Neural cell (in vitro differentiated cells): ENCODE data around the gene KRTAP4-7. TPM values are rescaled to one million over a fixed set of nuclear protein-coding genes. Genes with fewer than 3 reads are reported as not detected.
"Not testable (repeated sequence)": the region's sequence is repeated elsewhere in the genome, so short reads cannot be mapped to it uniquely, and the experiment has no call there.

Experiments
- H2AFZ ChIP-seq: fragments of 200-600, 300-800 bp; sonication (generic), shearing (Covaris generic); 2 replicates; pipeline ENCODE4 v1.6.0; 2014; ENCODE audit warnings: low read depth, mild to moderate bottlenecking, antibody characterized with exemption, low read length, moderate library complexity
- H3F3A ChIP-seq: fragments of 200-600 bp; shearing (Covaris generic); 2 replicates; pipeline ENCODE4 v1.6.1; 2016; ENCODE audit warnings: mild to moderate bottlenecking, moderate library complexity, mixed read lengths, antibody characterized with exemption, low read length; ENCODE audit not compliant: insufficient read depth, poor library complexity, severe bottlenecking
- H3K27ac ChIP-seq: fragments of 200-600, 300-800 bp; sonication (generic), shearing (Covaris generic); 2 replicates; pipeline ENCODE4 v1.5.1; 2014; ENCODE audit warnings: mild to moderate bottlenecking, low read length, moderate library complexity
- H3K27me3 ChIP-seq: fragments of 300-800, 200-600 bp; sonication (generic), shearing (Covaris generic); 2 replicates; pipeline ENCODE4 v1.6.0; 2014; ENCODE audit warnings: mild to moderate bottlenecking, low read depth, low read length, moderate library complexity; ENCODE audit not compliant: insufficient read depth
- H3K36me3 ChIP-seq: fragments of 300-800, 200-600 bp; sonication (generic), shearing (Covaris generic); 2 replicates; pipeline ENCODE4 v1.5.1; 2014; ENCODE audit warnings: mild to moderate bottlenecking, antibody characterized with exemption, low read length, moderate library complexity; ENCODE audit not compliant: insufficient read depth
- H3K4me2 ChIP-seq: fragments of 300-800, 200-600 bp; sonication (generic), shearing (Covaris generic); 2 replicates; pipeline ENCODE4 v1.6.0; 2014; ENCODE audit warnings: mild to moderate bottlenecking, low read length
- H3K4me3 ChIP-seq: fragments of 300-800, 200-600 bp; sonication (generic), shearing (Covaris generic); 2 replicates; pipeline ENCODE4 v1.5.1; 2014; ENCODE audit warnings: mild to moderate bottlenecking, low read length, moderate library complexity
- H3K79me2 ChIP-seq: fragments of 200-600 bp; shearing (Covaris generic); replicated peaks from 2 replicates; pipeline ENCODE4 v1.6.0; 2014; ENCODE audit warnings: mild to moderate bottlenecking, low read length, moderate library complexity; ENCODE audit not compliant: insufficient read depth
- H3K9ac ChIP-seq: fragments of 300-800, 200-600 bp; sonication (generic), shearing (Covaris generic); 2 replicates; pipeline ENCODE4 v1.6.1; 2016; ENCODE audit warnings: mild to moderate bottlenecking, low read length, mixed read lengths
- H3K9me2 ChIP-seq: fragments of 200-600 bp; shearing (Covaris generic); 2 replicates; pipeline ENCODE4 v1.6.1; 2016; ENCODE audit warnings: mild to moderate bottlenecking, low read length, mixed read lengths; ENCODE audit not compliant: insufficient read depth
- H3K9me3 ChIP-seq: fragments of 200-600, 300-800 bp; sonication (generic), shearing (Covaris generic); 2 replicates; pipeline ENCODE4 v1.6.1; 2016; ENCODE audit warnings: mild to moderate bottlenecking, mixed run types, low read length, moderate library complexity, mixed read lengths
- H4K20me1 ChIP-seq: fragments of 200-600 bp; shearing (Covaris generic); 2 replicates; pipeline ENCODE4 v1.6.1; 2016; ENCODE audit warnings: mild to moderate bottlenecking, mixed run types; ENCODE audit not compliant: insufficient read depth
- EP300 ChIP-seq: fragments of 450-650 bp; conservative IDR thresholded peaks from 2 replicates; pipeline ENCODE4 v1.6.1; 2014; ENCODE audit warnings: antibody characterized with exemption, mild to moderate bottlenecking, moderate library complexity; ENCODE audit not compliant: poor library complexity, severe bottlenecking
- EZH2 ChIP-seq: fragments of 200-600, 300-800 bp; shearing (Covaris generic), sonication (generic); IDR thresholded peaks from 2 replicates; pipeline ENCODE4 v1.6.1; 2014; ENCODE audit warnings: antibody characterized with exemption, low read length, borderline replicate concordance, mild to moderate bottlenecking; ENCODE audit not compliant: insufficient read depth, poor library complexity, severe bottlenecking
- POLR2AphosphoS5 ChIP-seq: IDR thresholded peaks from 2 replicates; pipeline ENCODE4 v1.6.1; 2012
- SMC3 ChIP-seq: fragments of 450-650 bp; conservative IDR thresholded peaks from 2 replicates; pipeline ENCODE4 v1.6.1; 2014; ENCODE audit warnings: antibody characterized with exemption, mild to moderate bottlenecking, moderate library complexity; ENCODE audit not compliant: poor library complexity
- TAF1 ChIP-seq: IDR thresholded peaks from 2 replicates; pipeline ENCODE4 v1.6.1; 2012; ENCODE audit warnings: low read depth
- polyA plus RNA-seq: library from polyadenylated mRNA; depleted of rRNA; stranded (reverse); fragments of >200 nt; gene quantifications from 2 replicates; pipeline ENCODE4 v1.2.3, GENCODE V29; 2014
- TF ChIP-seq, protein P1 (sequence below): fragments of 450-650 bp; IDR thresholded peaks from 2 replicates; pipeline ENCODE4 v1.5.1; 2014; ENCODE audit warnings: antibody characterized with exemption, mild to moderate bottlenecking, moderate library complexity; ENCODE audit not compliant: poor library complexity, severe bottlenecking

Gene KRTAP4-7
- polyA plus RNA-seq, 1 donor from 2014 or later, result not detected

DNA sequence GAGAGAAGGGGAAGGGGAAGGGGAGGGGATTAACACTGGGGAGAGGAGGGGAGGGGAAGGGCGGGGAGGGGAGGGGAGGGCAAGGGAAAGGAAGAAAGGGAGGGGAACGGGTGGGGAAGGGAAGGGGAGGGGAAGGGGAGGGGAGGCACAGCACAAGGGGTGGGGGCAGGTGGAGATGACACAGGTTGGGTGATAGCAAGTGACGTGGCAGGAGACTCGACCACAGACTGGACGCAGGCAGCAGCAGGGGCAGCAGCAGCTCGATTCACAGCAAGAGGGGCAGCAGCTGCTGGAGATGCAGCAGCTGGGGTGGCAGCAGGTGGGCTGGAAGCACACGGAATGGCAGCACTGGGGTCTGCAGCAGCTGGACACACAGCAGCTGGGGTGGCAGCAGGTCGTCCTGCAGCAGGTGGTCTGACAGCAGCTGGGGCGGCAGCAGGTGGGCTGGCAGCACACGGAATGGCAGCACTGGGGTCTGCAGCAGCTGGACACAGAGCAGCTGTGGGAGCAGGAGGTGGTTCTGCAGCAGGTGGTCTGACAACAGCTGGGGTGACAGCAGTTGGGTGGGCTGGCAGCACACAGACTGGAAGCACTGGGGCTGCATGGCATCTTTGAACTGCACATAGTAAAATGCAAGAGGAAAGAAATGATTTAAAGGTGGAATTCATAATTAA, 17.8 kb downstream of the KRTAP4-7 start, which contains the start of gene KRTAP4-16:
TSS of gene KRTAP4-16 (minus strand) at position 624 of the 674 bp plus-strand sequence. CDS start at position 624, 0 bp downstream.
- Histone ChIP-seq H3K9me2 (no peaks in the 10 kb centered on the region), H3K9me3 (no peaks in the 10 kb centered on the region), H3K36me3 (no peaks in the 10 kb centered on the region), H3K4me2 (no peak within 1 kb of the TSS), H3K4me3 (no peak within 1 kb of the TSS), H3K27me3 (no peaks in the 10 kb centered on the region), H3F3A (no peaks in the 10 kb centered on the region), H3K9ac (no peak within 1 kb of the TSS), H3K79me2 (no peaks in the 10 kb centered on the region), H3K27ac (no peak within 1 kb of the TSS), H4K20me1 (no peaks in the 10 kb centered on the region), H2AFZ (no peak within 1 kb of the TSS)
- TF ChIP-seq, protein P1, sequence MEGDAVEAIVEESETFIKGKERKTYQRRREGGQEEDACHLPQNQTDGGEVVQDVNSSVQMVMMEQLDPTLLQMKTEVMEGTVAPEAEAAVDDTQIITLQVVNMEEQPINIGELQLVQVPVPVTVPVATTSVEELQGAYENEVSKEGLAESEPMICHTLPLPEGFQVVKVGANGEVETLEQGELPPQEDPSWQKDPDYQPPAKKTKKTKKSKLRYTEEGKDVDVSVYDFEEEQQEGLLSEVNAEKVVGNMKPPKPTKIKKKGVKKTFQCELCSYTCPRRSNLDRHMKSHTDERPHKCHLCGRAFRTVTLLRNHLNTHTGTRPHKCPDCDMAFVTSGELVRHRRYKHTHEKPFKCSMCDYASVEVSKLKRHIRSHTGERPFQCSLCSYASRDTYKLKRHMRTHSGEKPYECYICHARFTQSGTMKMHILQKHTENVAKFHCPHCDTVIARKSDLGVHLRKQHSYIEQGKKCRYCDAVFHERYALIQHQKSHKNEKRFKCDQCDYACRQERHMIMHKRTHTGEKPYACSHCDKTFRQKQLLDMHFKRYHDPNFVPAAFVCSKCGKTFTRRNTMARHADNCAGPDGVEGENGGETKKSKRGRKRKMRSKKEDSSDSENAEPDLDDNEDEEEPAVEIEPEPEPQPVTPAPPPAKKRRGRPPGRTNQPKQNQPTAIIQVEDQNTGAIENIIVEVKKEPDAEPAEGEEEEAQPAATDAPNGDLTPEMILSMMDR, result no peak
- TF ChIP-seq SMC3 (no peak), EZH2 (no peak), TAF1 (no peak), POLR2AphosphoS5 (no peak)

DNA sequence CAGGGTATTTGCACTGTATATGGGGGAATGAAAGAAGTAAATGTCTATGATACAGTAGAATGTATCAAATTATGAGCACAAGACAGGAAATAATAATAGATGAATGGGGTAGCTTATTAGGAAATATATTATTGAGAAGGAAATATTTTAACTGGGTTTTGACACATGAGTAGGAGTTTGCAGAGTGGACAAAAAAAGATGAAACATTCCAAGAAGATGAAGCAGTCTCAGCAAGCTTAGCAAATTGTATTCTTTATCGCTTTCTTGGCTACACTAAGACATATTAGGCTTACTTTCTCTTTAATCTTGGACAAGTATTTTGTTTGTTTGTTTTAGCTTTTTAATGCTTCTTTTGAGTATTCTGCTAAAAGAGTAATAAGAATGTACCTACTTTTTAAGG, 19.9 kb downstream of the KRTAP4-7 start:
- no peak for TF ChIP-seq EP300
- Histone ChIP-seq H2AFZ (no peak overlapping the region), H3K79me2 (no peaks in the 10 kb centered on the region), H3K4me2 (no peak overlapping the region), H3F3A (no peaks in the 10 kb centered on the region), H3K9me2 (no peaks in the 10 kb centered on the region), H3K27me3 (no peaks in the 10 kb centered on the region), H3K27ac (no peak overlapping the region), H4K20me1 (no peaks in the 10 kb centered on the region), H3K9ac (no peak overlapping the region), H3K36me3 (no peaks in the 10 kb centered on the region), H3K4me3 (no peak overlapping the region), H3K9me3 (no peaks in the 10 kb centered on the region)

DNA sequence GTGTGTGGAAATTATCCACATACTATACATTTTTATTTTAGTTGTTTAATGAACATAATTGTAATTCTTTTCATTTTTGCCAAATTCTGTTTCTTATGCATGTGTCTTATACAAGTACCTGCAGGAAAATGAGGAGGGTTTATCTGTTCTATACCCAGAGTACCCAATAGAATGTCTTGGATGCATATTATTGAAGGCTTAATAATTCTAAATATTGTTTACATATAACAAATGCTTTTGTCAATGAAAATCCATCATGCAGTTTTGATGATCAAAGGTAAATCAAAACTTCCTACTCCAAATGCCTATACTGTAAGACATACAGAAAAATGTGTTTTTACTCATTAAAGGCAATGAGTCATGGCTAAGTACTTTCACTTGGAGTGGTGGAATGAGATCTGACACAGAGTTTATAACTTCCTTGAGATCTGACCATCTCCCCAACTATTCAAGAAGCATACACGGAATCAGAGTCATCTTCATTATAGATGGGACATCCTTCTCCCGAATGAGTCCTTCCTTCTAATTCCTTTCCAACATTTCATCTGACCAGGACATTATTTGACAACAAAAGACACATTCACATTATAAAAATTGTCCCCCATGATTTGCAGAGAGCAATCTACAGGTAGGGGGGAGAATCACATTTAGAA, 20.6 kb downstream of the KRTAP4-7 start:
- H3K4me2 ChIP-seq, result not testable (repeated sequence)

GRCh38 chr17:41105347-41105746, 21.4 kb downstream of the KRTAP4-7 start, which contains the start of gene KRTAP4-9:
KRTAP4-9 (plus strand) TSS chr17:41105389; CDS start chr17:41105389, 0 bp downstream.
- H3K4me2 ChIP-seq, H4K20me1 ChIP-seq, H3K36me3 ChIP-seq: not testable (repeated sequence)

More for the DNA sequence above, 20.6 kb downstream of the KRTAP4-7 start:
- H3K27me3 ChIP-seq, H3K9me3 ChIP-seq, H3K79me2 ChIP-seq, H3K9ac ChIP-seq, H3F3A ChIP-seq, H4K20me1 ChIP-seq, H3K36me3 ChIP-seq, H3K4me3 ChIP-seq, H3K27ac ChIP-seq, H3K9me2 ChIP-seq, H2AFZ ChIP-seq: not testable (repeated sequence)

More at GRCh38 chr17:41105347-41105746, 21.4 kb downstream of the KRTAP4-7 start, which contains the start of gene KRTAP4-9:
- not testable (repeated sequence) for H3K27ac ChIP-seq, H3K4me3 ChIP-seq, H3K79me2 ChIP-seq, H2AFZ ChIP-seq, H3K9me2 ChIP-seq, H3F3A ChIP-seq, H3K27me3 ChIP-seq, H3K9ac ChIP-seq, H3K9me3 ChIP-seq
